ENCODE data around the gene TMEM132D. TPM values are rescaled to one million over a fixed set of nuclear protein-coding genes. Genes with fewer than 3 reads are reported as not detected.

Gene TMEM132D
- total RNA-seq, 1 donor from 2014 or later = not detected

DNA sequence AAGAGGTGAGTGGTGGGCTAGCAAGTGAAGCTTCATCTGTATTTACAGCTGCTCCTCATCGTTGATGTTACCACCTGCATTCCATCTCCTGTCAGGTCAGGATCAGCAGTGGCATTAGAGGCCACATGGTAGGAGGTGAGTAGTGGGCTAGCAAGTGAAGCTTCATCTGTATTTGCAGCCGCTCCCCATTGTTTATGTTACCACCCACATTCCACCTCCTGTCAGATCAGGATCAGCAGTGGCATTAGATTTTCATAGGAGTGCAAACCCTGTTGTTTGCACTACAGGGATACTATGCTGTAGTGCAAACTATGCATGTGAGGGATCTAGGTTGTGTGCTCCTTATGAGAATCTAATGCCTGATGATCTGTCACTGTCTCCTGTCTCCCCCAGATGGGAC lies 531.5 kb downstream of the TMEM132D start:
- intact Hi-C loops (cut with micrococcal nuclease) = no loop called here

DNA sequence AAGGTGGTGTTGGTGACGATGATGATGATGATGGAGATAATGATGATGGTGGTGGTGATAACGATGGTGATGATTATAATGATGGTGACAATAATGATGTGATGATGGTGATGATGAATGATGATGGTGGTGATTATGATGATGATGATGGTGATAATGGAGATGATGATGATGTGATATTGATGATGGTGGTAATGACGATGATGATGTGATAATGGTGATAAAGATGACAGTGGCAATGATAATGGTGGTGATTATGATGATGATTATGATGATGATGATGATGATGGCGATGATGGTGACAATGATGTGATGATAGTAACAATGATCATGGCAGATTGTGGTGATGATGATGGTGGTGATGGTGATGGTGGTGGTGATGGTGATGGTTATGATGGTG lies 532.6 kb downstream of the TMEM132D start:
- intact Hi-C loops (cut with micrococcal nuclease) = no loop called here

DNA sequence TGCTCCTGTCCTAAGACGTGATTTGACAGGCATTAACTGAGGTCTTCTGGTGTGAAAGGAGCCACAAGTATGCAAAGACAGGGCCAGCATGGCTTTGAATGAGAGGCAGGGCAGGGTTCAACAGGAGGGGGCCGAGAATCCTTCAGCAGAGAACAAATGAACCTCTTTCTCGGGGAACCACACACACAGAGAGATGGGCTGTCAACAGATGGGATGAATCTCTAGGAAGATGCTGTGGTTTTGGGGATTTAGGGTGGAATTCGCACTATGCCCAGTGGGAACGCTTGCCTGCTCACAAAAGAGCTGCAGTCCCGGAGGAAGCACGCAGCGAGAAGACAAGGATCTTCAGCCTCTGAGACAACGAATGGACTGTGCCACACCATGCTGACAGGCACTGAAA lies 537.2 kb downstream of the TMEM132D start:
- intact Hi-C loops (cut with micrococcal nuclease) = no loop called here

DNA sequence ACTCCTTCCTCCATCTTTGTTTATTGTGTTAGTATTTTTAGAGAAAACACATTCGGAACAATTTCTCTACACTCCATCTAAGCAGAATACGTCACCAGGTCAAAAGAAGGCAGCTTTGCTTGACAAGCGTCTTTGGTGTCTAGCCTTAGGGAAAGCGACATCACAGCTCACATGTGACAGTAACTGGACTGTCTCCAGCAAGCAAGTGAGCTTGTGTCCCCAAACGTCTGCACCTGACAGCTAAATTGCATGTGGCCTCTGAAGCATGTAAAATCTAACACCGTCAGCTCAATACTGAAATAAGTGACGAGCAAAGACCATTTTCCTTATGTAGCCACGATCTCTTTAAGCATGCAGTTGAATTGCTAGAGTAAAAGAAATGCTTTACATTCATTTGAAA lies 540.8 kb downstream of the TMEM132D start:
- intact Hi-C loops (cut with micrococcal nuclease) = no loop called here

DNA sequence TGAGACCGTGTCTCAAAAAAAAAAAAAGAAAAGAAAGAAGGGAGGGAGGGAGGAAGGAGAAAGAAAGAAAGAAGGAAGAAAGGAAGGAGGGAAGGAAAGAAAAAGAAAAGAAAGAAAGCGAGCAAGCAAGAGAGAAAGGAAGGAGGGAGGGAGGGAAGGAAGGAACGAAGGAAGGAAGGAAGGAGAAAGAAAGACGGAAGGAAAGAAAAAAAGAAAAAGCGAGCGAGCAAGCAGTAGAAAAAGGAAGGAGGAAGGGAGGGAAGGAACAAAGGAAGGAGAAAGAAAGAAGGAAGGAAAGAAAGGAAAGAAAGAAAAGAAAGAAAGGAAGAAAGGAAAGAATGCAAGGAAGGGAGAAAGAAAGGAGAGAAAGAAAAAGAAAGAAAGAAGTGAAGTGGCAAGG lies 546.6 kb downstream of the TMEM132D start:
- intact Hi-C loops (cut with micrococcal nuclease) = no loop called here

DNA sequence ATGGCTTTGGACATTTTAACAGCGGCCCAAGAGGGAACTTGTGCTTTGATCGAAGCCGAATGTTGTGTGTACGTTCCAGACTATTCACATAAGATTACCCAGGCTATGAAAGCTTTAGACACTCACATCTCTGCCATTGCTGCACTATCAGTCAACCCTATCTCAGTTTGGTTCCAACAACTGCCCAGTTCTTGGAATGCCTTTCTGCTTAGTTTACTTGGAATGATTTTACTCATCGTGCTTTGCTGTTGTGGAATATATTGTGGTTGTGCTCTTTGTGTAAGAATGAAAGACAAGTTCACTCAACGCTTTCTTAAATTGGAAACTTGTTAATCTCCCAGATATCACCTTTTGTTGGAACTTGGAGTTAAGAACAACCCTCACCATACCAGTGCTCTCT lies 552.3 kb downstream of the TMEM132D start:
- intact Hi-C loops (cut with micrococcal nuclease) = no loop called here

DNA sequence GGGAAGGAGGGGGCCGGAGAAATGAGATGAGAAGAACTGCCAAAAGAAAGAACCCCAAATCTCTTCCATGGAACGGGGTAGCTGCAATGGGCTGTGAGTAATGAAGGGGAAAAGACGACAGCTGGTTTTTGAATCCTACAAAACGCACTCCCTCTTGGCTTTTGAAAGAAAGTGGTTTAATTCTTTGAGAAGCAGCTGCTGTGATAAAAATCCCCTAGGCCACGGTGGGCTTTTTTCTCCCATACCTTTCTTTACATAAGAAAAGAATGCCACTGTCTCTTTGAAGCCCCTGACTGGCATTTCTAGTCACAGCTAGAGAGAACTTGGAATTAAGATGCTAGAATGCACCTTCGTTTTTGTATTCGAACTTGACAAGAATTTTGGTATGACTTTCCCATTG lies 564.5 kb downstream of the TMEM132D start:
- intact Hi-C loops (cut with micrococcal nuclease) = no loop called here

DNA sequence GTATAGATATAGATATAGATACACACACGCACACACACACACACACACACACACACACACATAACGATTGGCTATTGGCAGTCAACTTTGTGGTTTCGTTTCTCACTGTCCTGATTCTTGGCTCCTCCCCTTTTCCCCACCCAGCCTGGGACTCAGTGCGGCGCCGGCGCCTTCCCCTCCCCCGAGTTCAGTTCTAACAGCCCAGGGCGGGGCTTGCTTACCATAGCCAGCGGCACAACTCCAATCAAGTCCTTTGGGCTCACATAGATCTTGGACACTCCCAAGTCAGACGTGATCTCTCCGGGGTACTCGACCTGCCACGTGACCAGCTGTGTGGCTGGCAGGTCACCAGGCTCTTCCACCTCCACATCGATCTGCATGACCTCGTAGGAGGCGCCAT lies 566.4 kb downstream of the TMEM132D start:
- intact Hi-C loops (cut with micrococcal nuclease) = no loop called here

DNA sequence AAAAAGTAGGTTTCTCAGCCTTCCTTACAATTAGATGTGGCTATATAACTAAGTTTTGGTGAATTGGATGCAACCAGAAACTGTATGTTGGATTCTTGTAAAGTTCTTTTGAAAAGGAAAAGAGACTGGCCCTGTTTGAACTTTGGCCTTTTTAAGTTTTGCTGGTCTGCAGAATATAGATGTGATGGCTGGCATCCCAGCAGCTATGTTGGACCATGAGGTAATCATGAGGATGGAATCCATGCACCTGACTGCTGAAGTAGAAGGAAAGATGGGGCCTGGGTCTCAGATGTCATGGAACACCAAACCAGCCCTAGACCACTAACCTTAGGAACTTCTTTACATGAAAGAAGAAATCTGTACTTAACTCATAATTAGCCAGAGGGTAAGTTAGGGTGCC lies 568.1 kb downstream of the TMEM132D start:
- intact Hi-C loops (cut with micrococcal nuclease) = no loop called here

DNA sequence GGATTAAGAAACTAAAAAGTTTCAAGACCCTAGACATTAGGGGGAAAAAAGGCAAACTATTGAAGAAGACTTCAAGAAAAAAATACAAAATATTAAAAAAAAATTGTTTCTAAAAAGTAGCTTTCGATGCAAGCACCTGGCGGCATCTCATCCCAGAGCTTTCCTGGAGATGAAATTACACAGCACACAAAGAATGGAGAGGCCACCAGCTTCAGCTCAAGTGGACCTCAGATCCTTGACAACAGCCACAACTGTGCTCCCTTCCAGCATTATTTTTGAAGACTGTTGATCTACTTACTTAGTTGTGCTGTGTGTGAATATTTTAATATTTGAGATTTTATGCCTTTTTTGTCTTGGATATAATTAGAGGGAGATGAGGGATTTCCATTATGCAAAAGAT lies 571.5 kb downstream of the TMEM132D start:
- intact Hi-C loops (cut with micrococcal nuclease) = no loop called here

DNA sequence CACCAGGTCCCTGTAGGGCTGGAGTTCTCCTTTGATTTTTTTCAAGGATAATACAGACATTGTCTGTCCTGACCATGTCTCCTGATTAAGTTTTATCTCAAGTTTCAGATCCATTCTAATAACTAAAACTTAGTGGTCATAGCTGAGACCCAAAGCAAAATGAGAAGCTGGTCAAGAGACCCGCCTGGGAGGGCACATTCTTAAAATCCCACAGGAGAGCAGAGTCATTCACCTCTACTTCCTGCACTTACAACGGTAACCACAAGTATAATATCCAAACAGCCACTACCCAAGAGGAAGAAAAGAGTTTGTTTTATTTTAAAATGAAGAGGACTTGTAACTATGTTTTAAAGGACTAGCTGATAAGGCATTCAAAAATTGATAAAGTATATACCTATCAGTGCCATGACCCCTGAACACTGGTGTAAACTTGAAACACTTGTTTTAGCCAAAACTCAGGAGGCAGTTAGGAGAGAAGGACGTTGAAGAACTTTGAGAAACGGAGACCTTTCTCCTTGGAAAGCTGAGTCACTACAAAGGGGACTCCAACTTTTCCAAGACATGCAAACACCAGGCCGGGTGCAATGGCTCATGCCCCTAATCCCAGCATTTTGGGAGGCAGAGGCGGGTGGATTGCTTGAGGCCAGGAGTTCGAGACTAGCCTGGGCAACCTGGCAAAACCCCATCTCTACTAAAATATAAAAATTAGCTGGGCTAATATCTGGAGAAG lies 572.3 kb downstream of the TMEM132D start:
- intact Hi-C loops (cut with micrococcal nuclease) = no loop called here

DNA sequence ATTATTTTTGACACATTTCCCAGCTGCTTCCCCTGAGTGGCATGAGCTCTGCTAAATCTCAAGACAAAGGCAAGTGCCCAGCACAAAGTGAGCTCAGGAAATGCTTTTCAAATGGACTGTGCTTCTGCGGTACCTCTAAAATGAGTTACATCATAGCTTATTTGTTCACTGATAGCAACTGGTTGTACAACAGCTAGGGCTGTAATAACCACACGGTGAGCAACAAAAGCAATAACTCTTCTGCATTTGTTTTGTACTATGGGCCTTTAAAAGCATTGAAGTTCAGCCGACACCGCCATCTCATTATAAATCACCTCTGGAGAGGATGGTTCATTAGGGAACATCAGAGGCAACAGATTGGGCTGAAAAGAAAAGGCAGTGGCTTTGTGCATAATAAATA lies 575.6 kb downstream of the TMEM132D start:
- intact Hi-C loops (cut with micrococcal nuclease) = no loop called here

DNA sequence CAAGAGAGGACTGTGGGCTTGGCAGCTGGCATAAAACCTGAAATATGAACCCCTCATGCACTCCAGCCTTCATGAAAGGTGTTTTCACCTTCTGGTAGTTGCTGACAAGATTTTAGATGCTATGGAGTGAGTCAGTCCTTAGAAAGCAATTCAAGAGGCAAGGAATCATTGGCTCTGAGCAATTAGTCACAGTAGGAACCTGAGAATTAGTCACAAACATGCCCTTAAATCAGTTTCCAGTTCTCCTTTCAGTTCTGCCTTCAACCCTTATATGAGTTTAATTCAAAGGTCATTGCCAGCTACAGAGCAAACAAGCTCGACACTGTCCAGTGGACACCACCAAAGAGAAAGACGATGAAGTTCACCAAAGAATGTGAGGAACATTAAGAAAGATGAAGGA lies 578.3 kb downstream of the TMEM132D start:
- intact Hi-C loops (cut with micrococcal nuclease) = no loop called here

DNA sequence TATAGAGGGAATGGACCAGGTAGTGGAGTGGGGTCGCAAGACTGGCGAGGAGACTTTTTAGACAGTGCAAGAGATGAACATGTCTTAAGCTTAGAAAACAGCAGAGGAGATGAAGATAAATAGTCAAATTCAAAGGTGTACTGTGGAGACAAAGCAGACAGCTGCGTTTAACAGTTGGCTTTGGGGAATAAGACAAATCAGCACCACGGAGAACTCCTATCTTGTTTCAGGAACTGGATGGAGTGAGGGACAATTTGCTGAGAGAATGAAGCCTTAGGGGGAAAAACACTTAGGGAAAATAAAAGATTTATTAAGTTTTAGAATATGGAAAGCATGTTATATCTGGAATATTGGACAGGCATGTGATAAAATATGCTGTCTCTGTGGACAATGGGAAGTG lies 591.8 kb downstream of the TMEM132D start:
- intact Hi-C loops (cut with micrococcal nuclease) = no loop called here

DNA sequence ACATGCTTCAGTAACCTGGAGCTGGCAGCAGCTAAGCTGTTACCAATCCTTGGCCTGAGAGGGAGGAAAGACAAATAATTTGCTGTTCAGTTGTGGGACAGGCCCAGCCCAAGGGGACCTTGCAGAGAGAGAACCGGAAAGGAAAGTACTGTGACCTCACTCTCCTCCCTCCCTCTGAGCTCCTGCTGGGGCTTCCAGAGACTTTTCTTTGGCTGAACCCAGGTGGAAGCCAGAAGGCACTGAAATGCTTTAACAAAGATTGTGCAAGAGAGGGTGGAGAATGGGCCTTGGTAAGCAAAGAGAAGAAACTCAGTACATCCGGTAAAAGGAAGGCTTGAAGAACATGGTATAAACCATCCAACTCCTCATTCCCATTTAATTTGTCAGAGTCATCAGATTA lies 593.5 kb downstream of the TMEM132D start:
- intact Hi-C loops (cut with micrococcal nuclease) = no loop called here

DNA sequence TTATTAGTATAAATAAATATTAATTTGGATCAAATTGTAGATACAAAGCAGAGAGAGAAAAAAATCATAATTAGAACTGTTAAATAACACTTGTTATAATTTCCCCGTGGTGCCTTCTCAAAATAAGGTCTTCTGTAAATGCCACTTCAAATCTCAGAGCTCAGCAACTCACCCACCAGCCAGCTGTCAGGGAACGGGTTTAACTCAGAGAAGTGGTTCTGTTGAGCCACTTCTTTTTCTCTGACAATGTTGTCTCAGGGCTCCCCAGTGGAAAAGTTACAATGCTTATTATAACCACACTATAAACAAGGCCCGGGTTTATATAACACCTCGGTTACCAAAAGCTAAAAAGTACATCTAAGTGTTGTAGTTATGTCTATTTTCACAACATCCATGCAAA lies 598.0 kb downstream of the TMEM132D start:
- intact Hi-C loops (cut with micrococcal nuclease) = no loop called here

DNA sequence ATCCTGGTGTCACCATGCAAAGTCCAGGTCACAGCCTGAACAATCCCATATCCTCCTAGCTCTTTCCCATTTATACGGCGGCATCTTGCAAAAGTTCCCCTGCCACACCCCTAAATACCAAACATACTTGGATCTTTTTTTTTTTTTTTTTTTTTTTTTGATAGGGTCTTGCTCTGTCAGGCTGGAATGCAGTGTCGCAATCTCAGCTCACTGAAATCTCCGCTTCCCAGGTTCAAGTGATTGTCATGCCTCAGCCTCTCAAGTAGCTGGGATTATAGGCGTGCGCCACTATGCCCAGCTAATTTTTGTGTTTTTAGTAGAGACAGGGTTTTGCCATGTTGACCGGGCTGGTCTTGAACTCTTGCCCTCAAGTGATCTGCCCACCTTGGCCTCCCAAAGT lies 599.3 kb downstream of the TMEM132D start:
- intact Hi-C loops (cut with micrococcal nuclease) = no loop called here

DNA sequence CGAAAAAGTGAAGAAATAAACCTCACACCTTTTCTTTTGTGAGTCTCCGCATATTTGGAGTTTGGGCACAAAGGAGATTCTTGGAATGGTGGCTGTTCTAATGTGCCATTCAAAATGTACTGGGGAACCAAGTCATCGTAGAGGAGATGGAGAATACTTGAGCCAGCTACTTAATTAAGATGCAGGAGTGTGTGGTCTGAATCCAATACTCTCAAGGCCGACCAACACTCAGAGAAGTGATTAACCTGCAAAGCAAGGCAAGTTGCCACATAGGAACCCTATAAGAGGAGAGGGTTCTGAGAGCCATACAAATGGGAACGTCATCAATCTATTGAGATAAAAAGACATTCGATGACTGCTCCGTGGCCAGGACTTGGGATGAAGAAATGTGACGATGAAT lies 603.8 kb downstream of the TMEM132D start:
- intact Hi-C loops (cut with micrococcal nuclease) = no loop called here

DNA sequence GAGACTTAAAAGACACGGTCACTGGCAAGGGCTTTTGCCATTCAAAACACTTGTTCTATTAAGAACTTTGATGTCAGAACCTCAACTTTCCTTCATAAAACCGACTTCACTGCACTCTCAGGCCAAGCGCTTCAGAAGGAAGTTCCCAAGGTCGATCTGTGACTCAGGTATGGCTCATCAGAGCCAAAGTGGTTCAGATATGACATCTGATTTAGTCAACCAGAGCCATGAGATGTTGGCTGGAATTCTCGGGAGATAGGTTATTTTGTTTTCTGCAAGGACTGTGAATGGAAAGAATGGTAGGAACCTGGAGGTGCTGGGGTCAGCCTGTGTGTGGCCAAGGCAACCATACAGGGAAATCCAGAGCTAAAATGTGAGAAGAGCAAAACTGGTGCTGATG lies 604.9 kb downstream of the TMEM132D start:
- intact Hi-C loops (cut with micrococcal nuclease) = no loop called here

DNA sequence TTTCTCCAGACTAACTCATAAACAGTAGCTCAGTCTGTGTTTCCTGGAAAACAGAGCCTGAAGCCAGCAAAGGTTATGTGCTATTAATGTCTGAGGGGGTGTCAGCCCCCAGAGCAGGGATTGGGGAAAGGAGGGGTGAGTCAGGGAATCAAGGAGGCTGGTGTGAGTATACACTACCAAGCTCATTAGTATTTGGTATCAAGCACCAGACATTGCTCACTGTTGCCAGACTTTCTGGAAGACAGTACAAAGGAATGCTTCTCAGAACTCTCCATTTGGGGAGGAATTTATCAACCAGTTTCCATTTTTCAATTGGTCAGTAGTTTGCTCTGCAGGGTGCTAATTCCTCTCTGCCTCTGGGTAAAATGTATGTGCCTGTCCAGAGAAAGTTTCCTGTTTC lies 607.2 kb downstream of the TMEM132D start:
- intact Hi-C loops (cut with micrococcal nuclease) = no loop called here

DNA sequence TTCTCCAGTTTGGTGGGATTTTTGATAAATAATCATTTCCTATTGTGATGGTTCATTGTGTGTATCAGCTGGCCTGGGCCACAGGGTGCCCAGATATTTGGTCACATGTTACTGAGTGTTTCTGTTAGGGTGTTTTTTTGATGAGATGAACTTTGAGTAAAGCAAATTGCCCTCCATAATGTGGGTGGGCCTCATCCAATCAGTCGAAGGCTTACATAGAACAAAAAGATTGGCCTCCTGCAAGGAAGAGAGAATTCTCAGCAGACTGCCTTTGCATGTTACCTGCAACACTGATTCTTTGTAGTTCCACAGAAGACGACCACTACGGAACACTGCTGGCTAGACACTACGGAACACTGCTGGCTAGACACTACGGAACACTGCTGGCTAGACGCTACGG lies 609.0 kb downstream of the TMEM132D start:
- intact Hi-C loops (cut with micrococcal nuclease) = no loop called here

DNA sequence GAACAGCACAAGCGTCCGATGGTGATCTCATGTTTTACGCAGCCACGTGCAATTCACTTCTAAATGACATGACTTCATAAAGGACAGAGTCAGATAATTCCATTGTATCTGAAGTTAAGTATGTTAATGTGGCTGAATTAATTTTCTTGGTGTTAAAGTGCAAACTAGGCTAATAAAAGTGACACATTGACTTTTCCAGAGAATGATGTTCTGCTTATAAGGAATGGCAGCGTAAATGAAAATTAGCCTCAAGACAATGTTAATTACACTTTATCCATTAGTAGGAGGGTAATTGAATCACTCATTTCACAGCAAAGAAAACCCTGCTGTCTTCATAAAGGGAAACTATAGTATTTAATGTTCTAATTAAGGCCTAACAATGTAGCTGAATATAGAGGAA lies 624.1 kb downstream of the TMEM132D start:
- intact Hi-C loops (cut with micrococcal nuclease) = no loop called here

DNA sequence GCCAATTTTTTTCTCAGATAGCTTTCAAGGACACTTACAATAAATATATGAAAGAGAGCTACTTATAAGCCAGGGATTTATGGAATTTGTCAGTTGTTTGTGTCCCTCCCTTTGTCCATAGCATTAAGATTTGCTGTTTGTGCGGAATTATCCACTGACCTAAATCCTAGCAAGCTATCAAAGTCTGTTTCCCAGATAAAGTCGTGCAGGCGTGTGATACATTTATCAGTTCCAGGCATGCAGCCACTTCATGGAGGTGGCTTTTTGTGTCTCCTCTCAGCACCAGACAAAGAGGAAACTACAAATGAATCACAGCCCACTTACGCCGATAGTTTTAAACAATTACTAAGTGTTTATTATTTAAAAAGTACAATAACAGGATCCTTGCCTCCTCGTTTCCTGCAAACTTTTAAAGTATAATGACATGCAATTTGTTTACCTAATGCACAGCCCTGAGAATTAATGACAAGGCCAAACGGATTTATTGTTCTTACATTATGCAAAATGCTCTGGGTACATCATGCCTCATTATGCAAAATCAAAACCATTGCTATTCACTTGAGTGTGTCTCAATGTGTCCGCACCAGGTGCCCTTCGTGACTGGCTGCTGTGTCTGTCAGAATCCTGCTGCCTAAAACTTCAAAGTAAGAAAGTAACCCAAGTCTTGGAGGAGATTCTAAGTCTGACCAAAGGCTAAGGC lies 627.3 kb downstream of the TMEM132D start:
- intact Hi-C loops (cut with micrococcal nuclease) = no loop called here

All from T-helper 1 cell treated with Interleukin-12 subunit alpha and Interleukin-12 subunit beta and Interleukin-4 antibody, amounts not matched to agents 30 ng/mL and 1 ng/mL, for 36 hours (primary cell).